HEK293 (cell line): Measurements from ENCODE around the gene MYO1B.
"Not testable (repeated sequence)": the region's sequence is repeated elsewhere in the genome, so short reads cannot be mapped to it uniquely, and the experiment has no call there.

ENCODE experiments used
- PRDM1 ChIP-seq: fragments of 450-650 bp; formaldehyde crosslinking; IDR thresholded peaks from 2 replicates; pipeline ENCODE4; 2016; ENCODE audit warnings: missing biosample characterization, missing genetic modification characterization
- REPIN1 ChIP-seq: fragments of 450-650 bp; formaldehyde crosslinking; IDR thresholded peaks from 2 replicates; pipeline ENCODE4 v1.5.1; 2017; ENCODE audit warnings: missing biosample characterization, missing genetic modification characterization, low read depth
- SALL2 ChIP-seq: fragments of 450-650 bp; formaldehyde crosslinking; IDR thresholded peaks from 2 replicates; pipeline ENCODE4 v1.5.0; 2017; ENCODE audit warnings: missing biosample characterization, mild to moderate bottlenecking, missing genetic modification characterization, borderline replicate concordance
- SP7 ChIP-seq: fragments of 450-650 bp; formaldehyde crosslinking; IDR thresholded peaks from 2 replicates; pipeline ENCODE4 v1.5.1; 2016; ENCODE audit warnings: missing biosample characterization, missing genetic modification characterization
- TCF7L2 ChIP-seq: IDR thresholded peaks from 2 replicates; pipeline ENCODE4 v1.6.1; 2011; ENCODE audit warnings: low read depth, mild to moderate bottlenecking, inconsistent platforms, low read length, moderate library complexity, borderline replicate concordance
- ZBTB1 ChIP-seq: fragments of 450-650 bp; formaldehyde crosslinking; IDR thresholded peaks from 2 replicates; pipeline ENCODE4 v1.5.1; 2016; ENCODE audit warnings: missing biosample characterization, missing genetic modification characterization
- ZBTB17 ChIP-seq: fragments of 450-650 bp; formaldehyde crosslinking; IDR thresholded peaks from 2 replicates; pipeline ENCODE4 v1.5.1; 2016; ENCODE audit warnings: missing biosample characterization, missing genetic modification characterization
- ZNF121 ChIP-seq: fragments of 450-650 bp; formaldehyde crosslinking; IDR thresholded peaks from 2 replicates; pipeline ENCODE4 v1.5.1; 2016; ENCODE audit warnings: missing biosample characterization, missing genetic modification characterization
- TF ChIP-seq, protein P1 (sequence below): fragments of 450-650 bp; formaldehyde crosslinking; IDR thresholded peaks from 2 replicates; pipeline ENCODE4 v1.5.1; 2016; ENCODE audit warnings: missing biosample characterization, missing genetic modification characterization
- TF ChIP-seq, protein P2 (sequence below): fragments of 450-650 bp; formaldehyde crosslinking; IDR thresholded peaks from 2 replicates; pipeline ENCODE4 v1.5.1; 2016; ENCODE audit warnings: missing biosample characterization, missing genetic modification characterization

DNA sequence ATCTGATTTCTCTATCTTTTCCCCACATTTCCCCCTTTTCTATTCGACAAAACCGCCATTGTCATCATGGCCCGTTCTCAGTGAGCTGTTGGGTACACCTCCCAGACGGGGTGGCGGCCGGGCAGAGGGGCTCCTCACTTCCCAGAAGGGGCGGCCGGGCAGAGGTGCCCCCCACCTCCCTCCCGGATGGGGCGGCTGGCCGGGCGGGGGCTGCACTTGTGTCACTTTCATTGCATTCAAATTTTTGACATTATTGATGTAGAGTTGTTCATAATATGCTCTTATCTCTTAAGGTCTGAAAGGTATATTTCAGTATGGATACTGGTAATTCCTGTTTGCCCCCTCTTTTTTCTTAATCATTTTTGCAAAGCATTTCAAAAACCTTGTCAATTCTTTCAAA is 211.3 kb downstream of the MYO1B start:
- TF ChIP-seq, protein P1, sequence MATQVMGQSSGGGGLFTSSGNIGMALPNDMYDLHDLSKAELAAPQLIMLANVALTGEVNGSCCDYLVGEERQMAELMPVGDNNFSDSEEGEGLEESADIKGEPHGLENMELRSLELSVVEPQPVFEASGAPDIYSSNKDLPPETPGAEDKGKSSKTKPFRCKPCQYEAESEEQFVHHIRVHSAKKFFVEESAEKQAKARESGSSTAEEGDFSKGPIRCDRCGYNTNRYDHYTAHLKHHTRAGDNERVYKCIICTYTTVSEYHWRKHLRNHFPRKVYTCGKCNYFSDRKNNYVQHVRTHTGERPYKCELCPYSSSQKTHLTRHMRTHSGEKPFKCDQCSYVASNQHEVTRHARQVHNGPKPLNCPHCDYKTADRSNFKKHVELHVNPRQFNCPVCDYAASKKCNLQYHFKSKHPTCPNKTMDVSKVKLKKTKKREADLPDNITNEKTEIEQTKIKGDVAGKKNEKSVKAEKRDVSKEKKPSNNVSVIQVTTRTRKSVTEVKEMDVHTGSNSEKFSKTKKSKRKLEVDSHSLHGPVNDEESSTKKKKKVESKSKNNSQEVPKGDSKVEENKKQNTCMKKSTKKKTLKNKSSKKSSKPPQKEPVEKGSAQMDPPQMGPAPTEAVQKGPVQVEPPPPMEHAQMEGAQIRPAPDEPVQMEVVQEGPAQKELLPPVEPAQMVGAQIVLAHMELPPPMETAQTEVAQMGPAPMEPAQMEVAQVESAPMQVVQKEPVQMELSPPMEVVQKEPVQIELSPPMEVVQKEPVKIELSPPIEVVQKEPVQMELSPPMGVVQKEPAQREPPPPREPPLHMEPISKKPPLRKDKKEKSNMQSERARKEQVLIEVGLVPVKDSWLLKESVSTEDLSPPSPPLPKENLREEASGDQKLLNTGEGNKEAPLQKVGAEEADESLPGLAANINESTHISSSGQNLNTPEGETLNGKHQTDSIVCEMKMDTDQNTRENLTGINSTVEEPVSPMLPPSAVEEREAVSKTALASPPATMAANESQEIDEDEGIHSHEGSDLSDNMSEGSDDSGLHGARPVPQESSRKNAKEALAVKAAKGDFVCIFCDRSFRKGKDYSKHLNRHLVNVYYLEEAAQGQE = not testable (repeated sequence)
- not testable (repeated sequence) for TF ChIP-seq ZBTB1 (tag by site-specific recombination); TCF7L2; SALL2; SP7; ZBTB17 (tag by site-specific recombination); PRDM1 (tag by site-specific recombination); REPIN1; ZNF121 (tag by site-specific recombination)
- TF ChIP-seq, protein P2, sequence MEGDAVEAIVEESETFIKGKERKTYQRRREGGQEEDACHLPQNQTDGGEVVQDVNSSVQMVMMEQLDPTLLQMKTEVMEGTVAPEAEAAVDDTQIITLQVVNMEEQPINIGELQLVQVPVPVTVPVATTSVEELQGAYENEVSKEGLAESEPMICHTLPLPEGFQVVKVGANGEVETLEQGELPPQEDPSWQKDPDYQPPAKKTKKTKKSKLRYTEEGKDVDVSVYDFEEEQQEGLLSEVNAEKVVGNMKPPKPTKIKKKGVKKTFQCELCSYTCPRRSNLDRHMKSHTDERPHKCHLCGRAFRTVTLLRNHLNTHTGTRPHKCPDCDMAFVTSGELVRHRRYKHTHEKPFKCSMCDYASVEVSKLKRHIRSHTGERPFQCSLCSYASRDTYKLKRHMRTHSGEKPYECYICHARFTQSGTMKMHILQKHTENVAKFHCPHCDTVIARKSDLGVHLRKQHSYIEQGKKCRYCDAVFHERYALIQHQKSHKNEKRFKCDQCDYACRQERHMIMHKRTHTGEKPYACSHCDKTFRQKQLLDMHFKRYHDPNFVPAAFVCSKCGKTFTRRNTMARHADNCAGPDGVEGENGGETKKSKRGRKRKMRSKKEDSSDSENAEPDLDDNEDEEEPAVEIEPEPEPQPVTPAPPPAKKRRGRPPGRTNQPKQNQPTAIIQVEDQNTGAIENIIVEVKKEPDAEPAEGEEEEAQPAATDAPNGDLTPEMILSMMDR (tag by site-specific recombination) = not testable (repeated sequence)
